ENCODE data around the gene ZNF132. TPM values are rescaled to one million over a fixed set of nuclear protein-coding genes. Genes with fewer than 3 reads are reported as not detected.
A peak's percentile ranks its signal among the peaks of the same experiment; 100 is the strongest.

Gene ZNF132

DNA sequence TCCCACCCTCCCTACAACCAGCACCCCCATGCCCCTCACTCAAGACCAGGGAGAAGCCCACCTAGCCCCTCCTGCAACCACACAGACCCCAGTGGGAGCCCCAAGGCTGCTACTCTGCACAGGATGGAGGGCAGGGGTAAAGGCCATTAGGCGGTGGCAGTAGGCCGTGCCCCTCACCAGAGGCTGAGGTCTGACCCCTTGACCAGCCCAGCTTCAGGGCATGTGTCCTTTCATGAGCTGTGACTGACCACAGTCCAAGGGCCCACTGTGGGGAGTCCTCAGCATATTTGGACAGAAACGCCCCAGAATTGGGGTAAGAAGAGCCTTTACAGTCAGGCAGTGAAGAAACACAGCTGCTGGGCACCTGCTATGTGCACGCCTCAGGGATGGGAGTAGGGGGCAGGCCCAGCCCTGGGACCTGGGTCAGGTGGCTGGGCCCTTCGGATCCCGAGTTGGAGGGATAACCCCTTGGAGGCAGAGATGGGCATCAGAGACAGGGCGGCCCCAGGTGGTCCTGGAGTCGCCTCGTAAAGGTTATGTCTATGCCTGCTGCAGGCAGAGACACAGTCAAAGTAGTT is 54.6 kb downstream of the ZNF132 start:
- Histone ChIP-seq H3K4me2 (ENCODE audit: low read length, poor library complexity, severe bottlenecking) (peak overlapping the region; percentile 75), H4K8ac (ENCODE audit: low read length) (peak overlapping the region; percentile 88), H3K4me1 (ENCODE audit: control insufficient read depth, insufficient read depth, low read depth, low read length) (peaks cover 34% of the 10 kb centered on the region), H3K27me3 (ENCODE audit: control insufficient read depth in 1 of 2, insufficient read depth in 1 of 2, low read length in 2 of 2) (no peaks in the 10 kb centered on the region), H2AFZ (ENCODE audit: low read depth, low read length) (no peak overlapping the region), H4K91ac (ENCODE audit: low read length) (peak overlapping the region; percentile 76), H2AK5ac (ENCODE audit: low read length, severe bottlenecking) (peak overlapping the region; percentile 50), H3K14ac (ENCODE audit: low read length in 2 of 2) (no peak overlapping the region), H2BK12ac (ENCODE audit: low read length in 2 of 2) (peak overlapping the region; percentile 0 to 51), H2BK5ac (ENCODE audit: low read depth, low read length, poor library complexity, severe bottlenecking) (no peak overlapping the region), H3K27ac (ENCODE audit: low read length, poor library complexity, severe bottlenecking) (peak overlapping the region; percentile 98), H3K36me3 (ENCODE audit: control insufficient read depth in 1 of 2, insufficient read depth in 2 of 2, low read depth in 1 of 2, low read length in 2 of 2) (peaks cover 9 to 22% of the 10 kb centered on the region in 2 experiments), H3K79me1 (replicated peaks; ENCODE audit: low read length, poor library complexity, severe bottlenecking) (peaks cover 22% of the 10 kb centered on the region), H3K9me3 (ENCODE audit: control insufficient read depth, low read length) (no peaks in the 10 kb centered on the region), H3K4me3 (ENCODE audit: insufficient read depth in 1 of 2, low read depth in 1 of 2, low read length in 2 of 2) (peak overlapping the region in 1 of 2 experiments; percentile 99), H2BK120ac (ENCODE audit: low read depth, low read length) (peak overlapping the region; percentile 61), H3K9ac (ENCODE audit: low read length) (peak overlapping the region; percentile 97), H3K4ac (ENCODE audit: low read depth in 1 of 2, low read length in 2 of 2) (peak overlapping the region in 1 of 2 experiments; percentile 98), H2BK15ac (ENCODE audit: low read depth, poor library complexity, severe bottlenecking) (no peak overlapping the region), H3K18ac (ENCODE audit: low read depth in 1 of 2, low read length in 2 of 2) (peak overlapping the region; percentile 99), H3K23ac (ENCODE audit: low read length in 2 of 2) (peak overlapping the region in 1 of 2 experiments; percentile 35)
- 94% methylated on average over 9 of the region's 9 CpGs for WGBS
- DNase-seq: no peak

DNA sequence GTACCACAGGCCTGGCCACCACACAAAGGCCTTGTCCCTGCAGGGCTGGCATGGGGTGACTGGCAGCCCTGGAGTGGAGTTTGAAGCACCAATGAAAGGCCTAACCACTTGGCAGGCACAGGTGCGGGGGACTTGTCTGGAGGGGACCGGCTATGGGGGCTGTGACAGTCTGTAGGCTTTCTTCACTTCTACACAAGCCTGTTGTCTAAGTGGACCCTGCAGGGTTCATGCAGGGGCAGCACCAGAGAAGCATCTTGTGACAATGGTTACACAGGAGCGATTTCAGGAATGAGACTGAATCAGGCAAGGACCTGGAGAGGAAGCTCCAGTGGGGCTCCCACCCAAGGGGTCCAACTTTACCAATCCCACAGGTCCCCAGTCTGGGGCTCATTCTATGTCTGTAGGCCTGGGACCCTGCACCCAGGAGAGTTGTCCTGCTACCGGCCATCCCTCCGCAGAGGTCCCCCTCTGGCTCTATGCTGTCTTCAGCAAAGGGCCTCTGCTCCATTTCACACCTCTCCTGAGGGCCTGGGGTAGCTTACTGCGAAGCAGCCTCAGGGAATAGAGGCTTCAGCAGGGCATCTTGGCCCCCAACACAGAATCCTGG is 56.9 kb downstream of the ZNF132 start:
- Histone ChIP-seq H2BK5ac (ENCODE audit: low read depth, low read length, poor library complexity, severe bottlenecking) (no peak overlapping the region), H4K91ac (ENCODE audit: low read length) (no peak overlapping the region), H3K79me1 (replicated peaks; ENCODE audit: low read length, poor library complexity, severe bottlenecking) (peaks cover 38% of the 10 kb centered on the region), H3K27ac (ENCODE audit: low read length, poor library complexity, severe bottlenecking) (no peak overlapping the region), H2BK120ac (ENCODE audit: low read depth, low read length) (no peak overlapping the region), H3K4me2 (ENCODE audit: low read length, poor library complexity, severe bottlenecking) (no peak overlapping the region), H2BK12ac (ENCODE audit: low read length in 2 of 2) (no peak overlapping the region), H3K23ac (ENCODE audit: low read length in 2 of 2) (no peak overlapping the region), H3K4me3 (ENCODE audit: insufficient read depth in 1 of 2, low read depth in 1 of 2, low read length in 2 of 2) (no peak overlapping the region), H2AFZ (ENCODE audit: low read depth, low read length) (no peak overlapping the region), H3K9ac (ENCODE audit: low read length) (no peak overlapping the region), H2AK5ac (ENCODE audit: low read length, severe bottlenecking) (no peak overlapping the region), H3K36me3 (ENCODE audit: control insufficient read depth in 1 of 2, insufficient read depth in 2 of 2, low read depth in 1 of 2, low read length in 2 of 2) (peaks cover 3 to 10% of the 10 kb centered on the region in 2 experiments), H3K27me3 (ENCODE audit: control insufficient read depth in 1 of 2, insufficient read depth in 1 of 2, low read length in 2 of 2) (no peaks in the 10 kb centered on the region), H3K14ac (ENCODE audit: low read length in 2 of 2) (no peak overlapping the region), H4K8ac (ENCODE audit: low read length) (no peak overlapping the region), H3K4me1 (ENCODE audit: control insufficient read depth, insufficient read depth, low read depth, low read length) (peaks cover 43% of the 10 kb centered on the region), H2BK15ac (ENCODE audit: low read depth, poor library complexity, severe bottlenecking) (no peak overlapping the region), H3K4ac (ENCODE audit: low read depth in 1 of 2, low read length in 2 of 2) (no peak overlapping the region), H3K9me3 (ENCODE audit: control insufficient read depth, low read length) (no peaks in the 10 kb centered on the region), H3K18ac (ENCODE audit: low read depth in 1 of 2, low read length in 2 of 2) (no peak overlapping the region)
- DNase-seq: no peak
- 95% methylated on average over 6 of the region's 6 CpGs for WGBS

Small RNA genes within 50 kb of the gene (small RNA-seq; reads per million reads assigned to genes)
- gene MIR4754 (ENCODE audit: low read depth): not detected
- gene RNU6-1337P (ENCODE audit: low read depth): not detected

Data from mesenchymal stem cell (in vitro differentiated cells and primary cell).